ENCODE measurements around the gene OXA1L. TPM values are rescaled to one million over a fixed set of nuclear protein-coding genes. Genes with fewer than 3 reads are reported as not detected.

Gene OXA1L
- total and polyA plus RNA-seq, 2 of the 13 experiments (the other 11 are each of a cell fraction or from before 2014, with no cell fraction given), result 230 to 589 TPM

GRCh38 chr14:22821193-22822015 is 54.9 kb downstream of the OXA1L start:
- no TSS peak for BruUV-seq (replicated peaks)
- Histone ChIP-seq H2AFZ (ENCODE audit: low read length) (peak overlapping the region; percentile 10), H4K20me1 (ENCODE audit: insufficient read depth, low read length) (no peaks in the 10 kb centered on the region), H3K9ac (ENCODE audit: insufficient read depth, low read depth, low read length) (no peak overlapping the region), H3K36me3 (replicated peaks in 1 of 2; ENCODE audit: control insufficient read depth in 1 of 2, insufficient read depth in 2 of 2, low read length in 2 of 2) (no peaks in the 10 kb centered on the region), H3K27ac (ENCODE audit: extremely low read length, insufficient read depth, low read length) (no peak overlapping the region), H3K79me2 (ENCODE audit: insufficient read depth, low read length) (no peaks in the 10 kb centered on the region), H3K9me3 (ENCODE audit: low read length) (no peaks in the 10 kb centered on the region), H3K27me3 (ENCODE audit: control insufficient read depth in 1 of 2, insufficient read depth in 2 of 2, low read length in 2 of 2) (0 out of 5 replicates have a peak, but pooled peaks cover 0 to 3% of the 10 kb centered on the region in 2 experiments), H3K4me2 (ENCODE audit: low read depth, low read length) (peak overlapping the region; percentile 60), H3K4me1 (ENCODE audit: insufficient read depth, low read length) (peaks cover 67% of the 10 kb centered on the region), H3K4me3 (replicated peaks in 1 of 3; ENCODE audit: insufficient read depth in 1 of 3, low read depth in 2 of 3, low read length in 3 of 3) (peak overlapping the region in 2 of 3 experiments; percentile 0 to 30; a peak in 2 of 6 replicates)
- CTCF ChIA-PET (ENCODE audit: low intra/inter-chr PET ratio, low total read pairs), result interaction anchor here (1.0 to 6.1 kb wide), 3 partner anchors 32 to 264 kb away, joined by 4 to 141 read pairs (median 20); no protein-coding TSS in a partner anchor
- intact Hi-C loops (cut with micrococcal nuclease; ENCODE audit: unreplicated experiment), result loop anchor here (1.0 to 2.0 kb wide), 2 partner anchors 79 to 265 kb away; no protein-coding TSS in a partner anchor
- ATAC-seq, result peak; percentile 50
- in situ Hi-C loops (cut with HindIII; ENCODE audit: extremely low pct_ligation_motif_present, low pct_unique_long_range_greater_than_20kb), result loop anchor here (5.0 kb wide), 1 partner anchor 81 kb away; no protein-coding TSS in a partner anchor
- POLR2A ChIA-PET, result interaction anchor here (0.6 to 3.5 kb wide), 11 partner anchors 9 to 232 kb away, joined by 3 to 29 read pairs (median 6); partner anchors contain the start of genes DAD1, LRP10, MMP14 and OXA1L
- FAIRE-seq, result peak; percentile 18
- peak; percentile 84 for DNase-seq (ENCODE audit: low spot score)
- WGBS (ENCODE audit: low lambda C conversion rate), result 30% methylated on average over 24 of the region's 24 CpGs
- no peak; the same call in 1 of the 2 replicates for TF ChIP-seq SSRP1 (CRISPR knock-in tag; IDR thresholded peaks at IDR 0.05)
- TF ChIP-seq KDM1A (CRISPR knock-in tag; IDR thresholded peaks at IDR 0.05), result peak; percentile 86
- TF ChIP-seq PHF5A (CRISPR knock-in tag; IDR thresholded peaks at IDR 0.05; ENCODE audit: low read depth, unreplicated experiment), result no peak
- peak; percentile 82; the same call in 1 of the 2 replicates for TF ChIP-seq ZNF720 (CRISPR knock-in tag; IDR thresholded peaks at IDR 0.05)
- no peak for TF ChIP-seq ZNF780A (CRISPR knock-in tag; IDR thresholded peaks at IDR 0.05)
- TF ChIP-seq HCFC1 (IDR thresholded peaks at IDR 0.05; ENCODE audit: low read depth, low read length), result no peak
- no peak for TF ChIP-seq HDAC1 (CRISPR knock-in tag; IDR thresholded peaks at IDR 0.05)
- peak; percentile 74 for TF ChIP-seq TEAD3 (CRISPR knock-in tag; optimal IDR thresholded peaks at IDR 0.05; ENCODE audit: borderline replicate concordance)
- no peak for TF ChIP-seq ZKSCAN1 (IDR thresholded peaks at IDR 0.05; ENCODE audit: low read length)
- TF ChIP-seq KLF12 (CRISPR knock-in tag; IDR thresholded peaks at IDR 0.05; ENCODE audit: borderline replicate concordance), result no peak
- TF ChIP-seq THAP7 (CRISPR knock-in tag; IDR thresholded peaks at IDR 0.05), result peak; percentile 96
- TF ChIP-seq MED1 (CRISPR knock-in tag; IDR thresholded peaks at IDR 0.05), result peak; percentile 58; the same call in 1 of the 2 replicates
- TF ChIP-seq RARG (CRISPR knock-in tag; IDR thresholded peaks at IDR 0.05; ENCODE audit: low read depth), result no peak; the same call in 1 of the 2 replicates
- peak; percentile 3; the same call in 1 of the 2 replicates for TF ChIP-seq STAG1 (CRISPR knock-in tag; IDR thresholded peaks at IDR 0.05)
- TF ChIP-seq MEF2D (CRISPR knock-in tag; IDR thresholded peaks at IDR 0.05), result peak; percentile 32; the same call in 1 of the 2 replicates
- peak; percentile 87 for TF ChIP-seq MEIS2 (CRISPR knock-in tag; IDR thresholded peaks at IDR 0.05)
- TF ChIP-seq WIZ (CRISPR knock-in tag; IDR thresholded peaks at IDR 0.05), result peak; percentile 89; the same call in 1 of the 2 replicates
- peak; percentile 81; the same call in 1 of the 2 replicates for TF ChIP-seq ZBTB7B (CRISPR knock-in tag; IDR thresholded peaks at IDR 0.05)
- TF ChIP-seq FOXJ3 (CRISPR knock-in tag; IDR thresholded peaks at IDR 0.05; ENCODE audit: borderline replicate concordance), result peak; percentile 37
- 0 out of 2 replicates have a peak, but pooled peaks have one; percentile 10 for TF ChIP-seq MAFF (IDR thresholded peaks at IDR 0.05; ENCODE audit: low read depth, low read length)
- 0 out of 2 replicates have a peak, but pooled peaks have one; percentile 47 for TF ChIP-seq RNF219 (CRISPR knock-in tag; IDR thresholded peaks at IDR 0.05)
- no peak for TF ChIP-seq SRF (IDR thresholded peaks at IDR 0.05; ENCODE audit: low read depth, low read length)

Data from HepG2 (cell line).